ENCODE results near the gene QDPR. TPM values are rescaled to one million over a fixed set of nuclear protein-coding genes. Genes with fewer than 3 reads are reported as not detected.
A peak's percentile ranks its signal among the peaks of the same experiment; 100 is the strongest.

QDPR gene
- total and polyA plus RNA-seq, 9 of the 15 experiments (the other 6 are each of a cell fraction or from before 2014, with no cell fraction given) = 5.7 to 29.7 (median 17.2) TPM

- TF ChIP-seq ZNF282 (CRISPR knock-in tag; IDR thresholded peaks at IDR 0.05) (0 out of 2 replicates have a peak, but pooled peaks have one; percentile 41), ZNF408 (CRISPR knock-in tag; IDR thresholded peaks at IDR 0.05; ENCODE audit: low read depth) (no peak), SIN3B (IDR thresholded peaks at IDR 0.05; ENCODE audit: low read depth) (peak; percentile 42; the same call in 1 of the 2 replicates), NR3C1 (CRISPR knock-in tag; IDR thresholded peaks at IDR 0.05) (no peak), RB1 (IDR thresholded peaks at IDR 0.05; ENCODE audit: low read depth) (peak; percentile 95), SMAD2 (IDR thresholded peaks at IDR 0.05; ENCODE audit: low read depth, low read length) (no peak), RBBP5 (IDR thresholded peaks at IDR 0.05; ENCODE audit: borderline replicate concordance, insufficient read depth, low read length, poor library complexity, severe bottlenecking) (no peak), GATAD2B (IDR thresholded peaks at IDR 0.05; ENCODE audit: borderline replicate concordance) (peak; percentile 94), ZNF639 (CRISPR knock-in tag; conservative IDR thresholded peaks at IDR 0.05 in 1 of 2, IDR thresholded peaks at IDR 0.05 in 1 of 2) (peak in 1 of 2 experiments; percentile 64; a peak in 1 of 4 replicates), CTCFL (IDR thresholded peaks at IDR 0.05; ENCODE audit: borderline replicate concordance, insufficient read depth, low read depth, low read length, poor library complexity, severe bottlenecking) (peak; percentile 54), HCFC1 (IDR thresholded peaks at IDR 0.05; ENCODE audit: low read depth, low read length) (0 out of 2 replicates have a peak, but pooled peaks have one; percentile 41), ARID4B (CRISPR knock-in tag; IDR thresholded peaks at IDR 0.05) (peak; percentile 15; the same call in 1 of the 2 replicates)
These were observed at the start of gene QDPR (continued) for GRCh38 chr4:17511950-17512795.

All from K562 (cell line).